ENCODE results near the gene KRT16. TPM values are rescaled to one million over a fixed set of nuclear protein-coding genes. Genes with fewer than 3 reads are reported as not detected.
"Not testable (repeated sequence)": the region's sequence is repeated elsewhere in the genome, so short reads cannot be mapped to it uniquely, and the experiment has no call there.

Gene KRT16
- total RNA-seq, 1 donor from 2014 or later: 31.9 TPM

DNA sequence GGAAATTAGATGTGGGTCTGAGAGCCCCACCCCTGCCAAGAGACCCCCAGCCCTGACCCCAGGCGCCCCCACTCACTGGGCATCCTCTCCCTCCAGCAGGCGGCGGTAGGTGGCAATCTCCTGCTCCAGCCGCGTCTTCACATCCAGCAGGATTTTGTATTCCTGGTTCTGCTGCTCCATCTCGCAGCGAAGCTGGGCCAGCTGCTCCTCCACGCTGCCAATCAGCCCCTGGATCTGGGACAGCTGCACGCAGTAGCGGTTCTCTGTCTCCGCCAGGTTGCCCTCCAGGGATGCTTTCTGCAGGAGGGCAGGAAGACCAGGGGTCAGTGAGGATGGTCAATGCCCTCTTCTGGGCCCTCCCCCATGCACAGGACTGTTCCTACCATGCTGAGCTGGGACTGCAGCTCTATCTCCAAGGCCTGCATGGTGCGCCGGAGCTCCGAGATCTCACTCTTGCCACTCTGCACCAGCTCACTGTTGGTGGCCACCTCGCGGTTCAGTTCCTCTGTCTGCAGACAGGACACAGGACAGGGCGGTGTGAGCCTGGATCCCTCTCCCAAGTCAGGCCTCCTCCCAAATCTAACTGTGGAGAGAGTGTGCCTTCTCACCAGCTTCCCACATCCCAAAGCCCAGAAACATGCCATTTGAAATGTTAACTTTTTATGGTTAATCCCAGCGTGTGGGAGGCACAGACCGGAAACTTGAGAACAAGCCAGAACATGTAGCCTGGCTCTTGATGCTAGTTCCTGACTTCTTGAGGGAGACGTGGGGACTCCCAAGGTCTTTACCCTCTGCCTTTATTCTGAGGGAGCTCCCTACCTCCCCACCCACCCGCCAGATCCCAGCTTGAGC lies 8.2 kb upstream of the KRT16 start:
- H3K36me3 ChIP-seq: no peaks in the 10 kb centered on the region
- H3K27ac ChIP-seq: peak overlapping the region in 1 of 2 donors; percentile 26
- H3K9me3 ChIP-seq: no peaks in the 10 kb centered on the region
- TF ChIP-seq, protein P1, sequence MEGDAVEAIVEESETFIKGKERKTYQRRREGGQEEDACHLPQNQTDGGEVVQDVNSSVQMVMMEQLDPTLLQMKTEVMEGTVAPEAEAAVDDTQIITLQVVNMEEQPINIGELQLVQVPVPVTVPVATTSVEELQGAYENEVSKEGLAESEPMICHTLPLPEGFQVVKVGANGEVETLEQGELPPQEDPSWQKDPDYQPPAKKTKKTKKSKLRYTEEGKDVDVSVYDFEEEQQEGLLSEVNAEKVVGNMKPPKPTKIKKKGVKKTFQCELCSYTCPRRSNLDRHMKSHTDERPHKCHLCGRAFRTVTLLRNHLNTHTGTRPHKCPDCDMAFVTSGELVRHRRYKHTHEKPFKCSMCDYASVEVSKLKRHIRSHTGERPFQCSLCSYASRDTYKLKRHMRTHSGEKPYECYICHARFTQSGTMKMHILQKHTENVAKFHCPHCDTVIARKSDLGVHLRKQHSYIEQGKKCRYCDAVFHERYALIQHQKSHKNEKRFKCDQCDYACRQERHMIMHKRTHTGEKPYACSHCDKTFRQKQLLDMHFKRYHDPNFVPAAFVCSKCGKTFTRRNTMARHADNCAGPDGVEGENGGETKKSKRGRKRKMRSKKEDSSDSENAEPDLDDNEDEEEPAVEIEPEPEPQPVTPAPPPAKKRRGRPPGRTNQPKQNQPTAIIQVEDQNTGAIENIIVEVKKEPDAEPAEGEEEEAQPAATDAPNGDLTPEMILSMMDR (IDR thresholded peaks at IDR 0.05): no peak
- no peaks in the 10 kb centered on the region for H3K4me1 ChIP-seq
- H3K27me3 ChIP-seq: no peaks in the 10 kb centered on the region
- intact Hi-C loops (cut with DNase I): loop anchor here (10.0 kb wide), 1 partner anchor 306 kb away; the partner anchor contains the start of gene KRTAP17-1
- no peak overlapping the region for H3K4me3 ChIP-seq
- no peak for DNase-seq (ENCODE audit: low spot score in 2 of 2)

- intact Hi-C loops (cut with DNase I): loop anchor here (10.0 kb wide), 1 partner anchor 305 kb away; the partner anchor contains the start of gene KRTAP17-1
- not testable (repeated sequence) for DNase-seq (ENCODE audit: low spot score in 2 of 2)
These were observed 7.5 kb upstream of the KRT16 start for GRCh38 chr17:41619927-41620582.

DNA sequence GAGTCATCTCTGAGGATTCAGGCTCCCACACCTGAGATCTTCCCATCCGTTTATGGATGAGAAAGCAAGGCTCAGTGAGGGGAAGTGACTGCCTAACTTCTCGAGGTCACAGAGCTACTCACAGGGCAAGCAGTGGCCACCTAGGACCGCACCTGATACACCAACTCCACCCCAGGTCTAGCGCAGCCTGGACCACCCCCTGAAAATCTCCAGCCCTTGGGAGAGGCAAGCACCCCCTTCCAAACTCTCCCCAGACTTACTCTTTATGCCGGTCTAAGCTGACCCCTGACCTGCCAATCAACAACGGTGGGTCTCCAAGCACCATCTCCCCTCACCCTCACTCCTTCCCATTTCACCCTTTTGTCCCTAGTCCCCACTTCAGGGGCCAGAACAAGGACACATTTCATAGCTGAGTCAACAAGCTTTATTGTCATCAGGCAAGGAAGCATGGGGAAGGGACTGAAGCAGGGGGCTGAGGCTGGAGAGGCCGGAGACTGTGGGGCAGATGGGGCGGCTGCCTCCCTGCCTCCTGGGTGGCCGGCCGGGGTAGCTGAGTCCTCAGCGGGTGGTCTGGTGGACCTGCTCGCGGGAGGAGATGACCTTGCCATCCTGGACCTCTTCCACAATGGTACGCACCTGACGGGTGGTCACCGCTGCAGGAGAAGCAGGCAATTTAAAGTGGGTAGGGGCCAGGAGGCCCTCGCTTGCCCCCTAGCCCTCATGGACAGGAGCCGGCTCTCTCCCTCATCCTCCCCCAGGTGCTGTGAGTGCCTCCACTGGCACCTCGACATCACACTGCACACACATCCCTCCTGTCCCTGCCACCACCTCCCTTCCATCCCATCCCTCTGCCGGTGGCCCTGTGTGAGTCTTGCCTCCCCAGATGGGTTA lies 6.7 kb upstream of the KRT16 start:
- intact Hi-C loops (cut with DNase I): no loop called here
- H3K36me3 ChIP-seq: no peaks in the 10 kb centered on the region
- no peak overlapping the region for H3K27ac ChIP-seq
- no peak overlapping the region for H3K4me3 ChIP-seq
- DNase-seq (ENCODE audit: low spot score in 2 of 2): no peak
- no peaks in the 10 kb centered on the region for H3K4me1 ChIP-seq
- TF ChIP-seq, protein P1 (IDR thresholded peaks at IDR 0.05): no peak
- H3K27me3 ChIP-seq: no peaks in the 10 kb centered on the region
- H3K9me3 ChIP-seq: no peaks in the 10 kb centered on the region

More at GRCh38 chr17:41619927-41620582, 7.5 kb upstream of the KRT16 start:
- H3K9me3 ChIP-seq, H3K36me3 ChIP-seq, H3K27me3 ChIP-seq, H3K4me1 ChIP-seq, H3K4me3 ChIP-seq, H3K27ac ChIP-seq: not testable (repeated sequence)

DNA sequence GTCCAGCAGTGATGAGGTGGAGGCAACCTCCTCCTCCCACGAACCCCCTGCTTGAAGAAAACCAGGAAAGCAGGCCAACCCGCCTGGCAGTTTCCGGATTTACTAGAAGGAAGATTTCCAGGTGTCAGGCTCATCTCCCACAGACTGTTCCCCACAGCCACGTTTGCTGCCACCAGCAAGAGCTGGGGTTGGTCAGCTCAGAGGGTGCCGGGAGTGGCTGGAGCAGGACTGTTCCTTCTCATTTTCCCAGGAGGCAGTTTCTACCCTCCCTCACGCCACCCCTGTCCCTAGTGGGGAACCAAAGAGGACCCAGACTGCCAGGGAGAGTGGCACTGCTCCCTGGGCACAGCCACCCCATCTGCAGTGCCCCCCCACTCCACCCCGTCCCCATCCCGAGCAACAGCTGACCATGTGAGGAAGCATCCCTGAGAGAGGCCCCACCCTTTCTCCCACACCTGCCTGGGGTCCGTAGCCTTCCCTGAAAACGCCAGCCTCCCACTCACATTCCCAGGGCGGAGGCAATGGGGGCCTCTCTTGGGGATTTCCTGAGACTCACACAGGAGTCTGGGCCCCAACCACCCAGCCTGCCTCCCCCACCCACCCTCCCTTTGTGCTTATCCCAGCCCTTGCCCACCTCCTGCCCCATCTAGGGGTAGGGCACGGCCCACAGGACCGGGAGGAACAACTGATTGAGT lies 5.9 kb upstream of the KRT16 start:
- no peaks in the 10 kb centered on the region for H3K27me3 ChIP-seq
- DNase-seq (ENCODE audit: low spot score in 2 of 2): no peak
- no peaks in the 10 kb centered on the region for H3K36me3 ChIP-seq
- H3K27ac ChIP-seq: no peak overlapping the region
- no peak overlapping the region for H3K4me3 ChIP-seq
- no peaks in the 10 kb centered on the region for H3K4me1 ChIP-seq
- TF ChIP-seq, protein P1 (IDR thresholded peaks at IDR 0.05): no peak
- intact Hi-C loops (cut with DNase I): no loop called here
- H3K9me3 ChIP-seq: no peaks in the 10 kb centered on the region

GRCh38 chr17:41617698-41618097 lies 5.1 kb upstream of the KRT16 start:
- DNase-seq (ENCODE audit: low spot score in 2 of 2): no peak
- Histone ChIP-seq H3K4me3 (no peak overlapping the region), H3K4me1 (no peaks in the 10 kb centered on the region), H3K36me3 (no peaks in the 10 kb centered on the region), H3K27ac (no peak overlapping the region), H3K27me3 (no peaks in the 10 kb centered on the region), H3K9me3 (no peaks in the 10 kb centered on the region)
- intact Hi-C loops (cut with DNase I): no loop called here
- TF ChIP-seq, protein P1 (IDR thresholded peaks at IDR 0.05): no peak
